ENCODE measurements around the gene NSMCE4A.

DNA sequence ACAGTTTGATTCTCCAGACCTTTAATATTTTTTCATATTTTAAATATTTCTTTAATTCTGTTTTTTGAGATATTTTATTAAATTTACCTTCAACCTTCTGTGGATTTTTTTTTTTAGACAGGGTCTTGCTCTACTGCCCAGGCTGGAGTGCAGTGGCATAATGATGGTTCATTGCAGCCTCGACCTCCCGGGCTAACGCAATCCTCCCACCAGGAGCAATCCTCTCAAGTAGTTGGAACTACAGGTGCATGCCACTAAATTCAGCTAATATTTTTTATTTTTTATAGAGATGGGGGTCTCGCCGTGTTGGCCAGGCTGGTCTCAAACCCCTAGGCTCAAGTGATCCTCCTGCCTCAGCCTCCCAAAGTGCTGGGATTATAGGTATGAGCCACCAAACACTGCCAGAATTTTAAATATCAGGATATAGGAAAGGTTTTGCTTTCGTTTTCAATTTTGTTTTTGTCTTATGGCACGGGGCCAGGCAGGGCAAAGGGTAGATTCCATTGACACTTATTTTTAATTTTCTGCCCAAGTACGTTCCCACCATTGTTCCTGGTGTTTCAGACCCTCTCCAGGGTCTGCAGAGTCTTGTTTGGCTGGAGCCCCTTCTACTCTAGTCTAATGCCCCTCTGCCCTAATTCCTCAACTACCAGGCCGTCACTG is 15.1 kb upstream of the NSMCE4A start:
- no peak for TF ChIP-seq POLR2AphosphoS5 (IDR thresholded peaks at IDR 0.05)
- TF ChIP-seq, protein P1, sequence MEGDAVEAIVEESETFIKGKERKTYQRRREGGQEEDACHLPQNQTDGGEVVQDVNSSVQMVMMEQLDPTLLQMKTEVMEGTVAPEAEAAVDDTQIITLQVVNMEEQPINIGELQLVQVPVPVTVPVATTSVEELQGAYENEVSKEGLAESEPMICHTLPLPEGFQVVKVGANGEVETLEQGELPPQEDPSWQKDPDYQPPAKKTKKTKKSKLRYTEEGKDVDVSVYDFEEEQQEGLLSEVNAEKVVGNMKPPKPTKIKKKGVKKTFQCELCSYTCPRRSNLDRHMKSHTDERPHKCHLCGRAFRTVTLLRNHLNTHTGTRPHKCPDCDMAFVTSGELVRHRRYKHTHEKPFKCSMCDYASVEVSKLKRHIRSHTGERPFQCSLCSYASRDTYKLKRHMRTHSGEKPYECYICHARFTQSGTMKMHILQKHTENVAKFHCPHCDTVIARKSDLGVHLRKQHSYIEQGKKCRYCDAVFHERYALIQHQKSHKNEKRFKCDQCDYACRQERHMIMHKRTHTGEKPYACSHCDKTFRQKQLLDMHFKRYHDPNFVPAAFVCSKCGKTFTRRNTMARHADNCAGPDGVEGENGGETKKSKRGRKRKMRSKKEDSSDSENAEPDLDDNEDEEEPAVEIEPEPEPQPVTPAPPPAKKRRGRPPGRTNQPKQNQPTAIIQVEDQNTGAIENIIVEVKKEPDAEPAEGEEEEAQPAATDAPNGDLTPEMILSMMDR (IDR thresholded peaks at IDR 0.05), result no peak
- TF ChIP-seq POLR2A (IDR thresholded peaks at IDR 0.05), result no peak
- no peak for TF ChIP-seq EP300 (IDR thresholded peaks at IDR 0.05)

Measured in sigmoid colon (tissue), 4 donors.